H1 (cell line): ENCODE data around the gene TBPL2.

Experiments
- GABPA ChIP-seq: IDR thresholded peaks from 2 replicates; pipeline ENCODE4 v1.6.1; 2011; ENCODE audit warnings: mild to moderate bottlenecking, low read length, moderate library complexity, borderline replicate concordance; ENCODE audit not compliant: insufficient read depth
- JUN ChIP-seq: IDR thresholded peaks from 2 replicates; pipeline ENCODE4 v1.6.1; 2011; ENCODE audit warnings: low read depth, mild to moderate bottlenecking, improper control_type of control experiment, low read length
- POLR2AphosphoS5 ChIP-seq: IDR thresholded peaks from 2 replicates; pipeline ENCODE4 v1.6.1; 2011; ENCODE audit warnings: low read depth, low read length
- TF ChIP-seq, protein P1 (sequence below), 3 experiments: IDR thresholded peaks; 1 replicate in 2 of 3; 2 replicates in 1 of 3; pipeline versions ENCODE4 v1.5.1 to v1.6.1; 2011; ENCODE audit warnings: low read length in 3 of 3, mild to moderate bottlenecking in 3 of 3, inconsistent platforms in 2 of 3, low read depth in 1 of 3, moderate library complexity in 1 of 3; ENCODE audit not compliant: insufficient read depth in 1 of 3; ENCODE audit errors: control extremely low read depth in 1 of 3

DNA sequence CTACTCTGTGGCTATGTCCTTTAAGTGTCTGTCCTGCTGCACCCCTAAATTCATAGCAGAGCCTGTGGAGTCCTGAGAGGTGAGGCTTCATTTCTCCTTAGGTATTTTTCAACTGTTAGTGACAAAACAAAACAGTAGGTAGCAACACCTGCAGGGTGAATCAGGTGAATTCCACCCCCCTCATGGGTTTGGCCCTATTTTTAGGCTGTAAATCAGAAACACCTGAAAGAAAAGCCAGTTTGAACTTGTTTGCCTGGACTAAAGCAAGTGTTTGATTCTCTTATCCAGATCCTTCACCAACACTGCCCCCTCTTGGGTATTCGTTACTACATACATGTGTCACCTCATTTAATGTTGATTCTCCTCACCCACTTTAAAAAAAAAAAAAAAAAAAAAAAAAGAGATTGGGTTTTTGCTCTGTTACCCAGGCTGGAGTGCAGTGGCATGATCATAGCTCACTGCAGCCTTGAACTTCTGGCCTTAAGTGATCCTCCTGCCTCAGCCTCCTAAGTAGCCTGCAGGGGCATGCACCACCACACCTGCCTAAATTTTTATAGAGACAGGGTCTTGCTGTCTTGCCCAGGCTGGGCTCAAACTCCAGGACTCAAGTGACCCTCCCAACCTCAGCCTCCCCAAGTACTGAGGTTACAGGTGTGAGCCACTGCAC is 10.3 kb downstream of the TBPL2 start:
- no peak for TF ChIP-seq GABPA
- TF ChIP-seq, protein P1, sequence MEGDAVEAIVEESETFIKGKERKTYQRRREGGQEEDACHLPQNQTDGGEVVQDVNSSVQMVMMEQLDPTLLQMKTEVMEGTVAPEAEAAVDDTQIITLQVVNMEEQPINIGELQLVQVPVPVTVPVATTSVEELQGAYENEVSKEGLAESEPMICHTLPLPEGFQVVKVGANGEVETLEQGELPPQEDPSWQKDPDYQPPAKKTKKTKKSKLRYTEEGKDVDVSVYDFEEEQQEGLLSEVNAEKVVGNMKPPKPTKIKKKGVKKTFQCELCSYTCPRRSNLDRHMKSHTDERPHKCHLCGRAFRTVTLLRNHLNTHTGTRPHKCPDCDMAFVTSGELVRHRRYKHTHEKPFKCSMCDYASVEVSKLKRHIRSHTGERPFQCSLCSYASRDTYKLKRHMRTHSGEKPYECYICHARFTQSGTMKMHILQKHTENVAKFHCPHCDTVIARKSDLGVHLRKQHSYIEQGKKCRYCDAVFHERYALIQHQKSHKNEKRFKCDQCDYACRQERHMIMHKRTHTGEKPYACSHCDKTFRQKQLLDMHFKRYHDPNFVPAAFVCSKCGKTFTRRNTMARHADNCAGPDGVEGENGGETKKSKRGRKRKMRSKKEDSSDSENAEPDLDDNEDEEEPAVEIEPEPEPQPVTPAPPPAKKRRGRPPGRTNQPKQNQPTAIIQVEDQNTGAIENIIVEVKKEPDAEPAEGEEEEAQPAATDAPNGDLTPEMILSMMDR (IDR thresholded peaks at IDR 0.05; ENCODE audit: control extremely low read depth in 1 of 3, insufficient read depth in 1 of 3, low read depth in 1 of 3, low read length in 3 of 3), result peak in 2 of 3 experiments; percentile 20 to 61; a peak in 2 of 4 replicates
- TF ChIP-seq POLR2AphosphoS5, result no peak
- TF ChIP-seq JUN, result no peak
